Left renal cortex interstitium (tissue), 4 donors: ENCODE measurements around the gene AVP. TPM values are rescaled to one million over a fixed set of nuclear protein-coding genes. Genes with fewer than 3 reads are reported as not detected.

Experiments used
- polyA plus RNA-seq, 4 donors: library from polyadenylated mRNA; unstranded; fragments of 120-200 nt; gene quantifications; one replicate each; pipeline ENCODE4 v1.2.1, GENCODE V29; 2013; ENCODE audit not compliant: insufficient read length in 4 of 4

Gene AVP
- polyA plus RNA-seq, 4 donors = 0.31 to 0.63 (median 0.46) TPM; not detected in 1

Other genes with a start within 250 kb of the AVP start
- 10 to 100 TPM; 52.9 to 87.1 (median 75.4) TPM for gene PCED1A, start 244.1 kb downstream of the AVP start, polyA plus RNA-seq
- gene VPS16, start 244.0 kb downstream of the AVP start, polyA plus RNA-seq = 10 to 100 TPM; 35.7 to 45.0 (median 40.9) TPM
- 100 to 1,000 TPM in 1 of 4 donors, 10 to 100 TPM in 3; 89.8 to 113 (median 95.5) TPM for gene PTPRA, start 211.2 kb downstream of the AVP start, polyA plus RNA-seq
- gene GNRH2, start 41.1 kb downstream of the AVP start, polyA plus RNA-seq = under 1 TPM in 3 of 4 donors, not detected in 1; 0.40 to 0.62 (median 0.58) TPM
- gene MRPS26, start 38.7 kb downstream of the AVP start, polyA plus RNA-seq = 10 to 100 TPM; 53.1 to 78.6 (median 65.6) TPM
- gene OXT, start 13.1 kb downstream of the AVP start, polyA plus RNA-seq = under 1 TPM; 0.51 to 0.94 (median 0.86) TPM
- 10 to 100 TPM; 17.3 to 19.6 (median 18.3) TPM for gene FASTKD5, start 75.1 kb upstream of the AVP start, polyA plus RNA-seq
- gene UBOX5, start 75.1 kb upstream of the AVP start, polyA plus RNA-seq = 10 to 100 TPM in 2 of 4 donors, 1 to 10 TPM in 2; 8.3 to 11.5 (median 10.1) TPM
- 10 to 100 TPM; 13.0 to 21.7 (median 17.6) TPM for gene LZTS3, start 88.8 kb upstream of the AVP start, polyA plus RNA-seq
- 10 to 100 TPM; 48.0 to 64.1 (median 58.1) TPM for gene DDRGK1, start 120.0 kb upstream of the AVP start, polyA plus RNA-seq
- gene ITPA, start 124.8 kb upstream of the AVP start, polyA plus RNA-seq = 10 to 100 TPM; 46.4 to 74.4 (median 68.9) TPM
- 1 to 10 TPM; 1.8 to 4.1 (median 2.8) TPM for gene SLC4A11, start 154.5 kb upstream of the AVP start, polyA plus RNA-seq